ENCODE results near the gene BTBD2.

BTBD2 gene

GRCh38 chr19:1961000-1961883 lies 54.3 kb downstream of the BTBD2 start:
- no peak for DNase-seq (ENCODE audit: low read depth, low spot score)

- no peak for DNase-seq (ENCODE audit: low read depth, low spot score)
Observed at GRCh38 chr19:1959928-1960589, 55.5 kb downstream of the BTBD2 start.

GRCh38 chr19:1957562-1958248 lies 57.8 kb downstream of the BTBD2 start:
- DNase-seq (ENCODE audit: low read depth, low spot score) = no peak

GRCh38 chr19:1956868-1957492 lies 58.5 kb downstream of the BTBD2 start:
- no peak for DNase-seq (ENCODE audit: low read depth, low spot score)

- DNase-seq (ENCODE audit: low read depth, low spot score) = no peak
Observed at GRCh38 chr19:1956122-1956494, 59.4 kb downstream of the BTBD2 start.

- no peak for DNase-seq (ENCODE audit: low read depth, low spot score)
Observed at GRCh38 chr19:1955171-1956121, 60.1 kb downstream of the BTBD2 start.

- no peak for DNase-seq (ENCODE audit: low read depth, low spot score)
Observed at GRCh38 chr19:1954532-1954933, 61.0 kb downstream of the BTBD2 start.

GRCh38 chr19:1953441-1954094 lies 61.9 kb downstream of the BTBD2 start:
- no peak for DNase-seq (ENCODE audit: low read depth, low spot score)

- no peak for DNase-seq (ENCODE audit: low read depth, low spot score)
Observed at GRCh38 chr19:1953037-1953436, 62.5 kb downstream of the BTBD2 start.

- no peak for DNase-seq (ENCODE audit: low read depth, low spot score)
Observed at GRCh38 chr19:1952635-1953034, 62.9 kb downstream of the BTBD2 start.

- no peak for DNase-seq (ENCODE audit: low read depth, low spot score)
Observed at GRCh38 chr19:1950640-1951039, 64.9 kb downstream of the BTBD2 start.

GRCh38 chr19:1949304-1950101 lies 66.0 kb downstream of the BTBD2 start:
- no peak for DNase-seq (ENCODE audit: low read depth, low spot score)

- no peak for DNase-seq (ENCODE audit: low read depth, low spot score)
Observed at GRCh38 chr19:1947651-1948209, 67.8 kb downstream of the BTBD2 start.

GRCh38 chr19:1945899-1946298 lies 69.6 kb downstream of the BTBD2 start:
- DNase-seq (ENCODE audit: low read depth, low spot score) = no peak

GRCh38 chr19:1944916-1945561 lies 70.5 kb downstream of the BTBD2 start:
- no peak for DNase-seq (ENCODE audit: low read depth, low spot score)

- no peak for DNase-seq (ENCODE audit: low read depth, low spot score)
Observed at GRCh38 chr19:1944088-1944915, 71.2 kb downstream of the BTBD2 start.

GRCh38 chr19:1943661-1944087 lies 71.8 kb downstream of the BTBD2 start:
- no peak for DNase-seq (ENCODE audit: low read depth, low spot score)
